Loucy (cell line): ENCODE data around the gene FZD1.

Source experiments
- H2AFZ ChIP-seq: fragments of 200-600 bp; sonication (generic); 2 replicates; pipeline ENCODE4 v1.6.0; 2016; ENCODE audit warnings: antibody characterized with exemption, mild to moderate bottlenecking, low read length, moderate library complexity
- H3F3A ChIP-seq: fragments of 200-600 bp; 2 replicates; pipeline ENCODE4 v1.6.0; 2016; ENCODE audit warnings: antibody characterized with exemption, low read depth, mild to moderate bottlenecking
- H3K27me3 ChIP-seq: fragments of 200-600 bp; sonication (generic); 2 replicates; pipeline ENCODE4 v1.6.1; 2014; ENCODE audit warnings: low read length, mild to moderate bottlenecking; ENCODE audit not compliant: insufficient read depth, poor library complexity, severe bottlenecking
- H3K36me3 ChIP-seq: fragments of 200-600 bp; sonication (generic); 2 replicates; pipeline ENCODE4 v1.6.1; 2016; ENCODE audit warnings: low read length; ENCODE audit not compliant: insufficient read depth
- H3K4me1 ChIP-seq: fragments of 200-600 bp; sonication (generic); 2 replicates; pipeline ENCODE4 v1.5.1; 2014; ENCODE audit warnings: low read length, mild to moderate bottlenecking; ENCODE audit not compliant: insufficient read depth, poor library complexity, severe bottlenecking
- H3K4me2 ChIP-seq: fragments of 200-600 bp; sonication (generic); 2 replicates; pipeline ENCODE4 v1.6.0; 2014; ENCODE audit warnings: antibody characterized with exemption, low read length, low read depth, mild to moderate bottlenecking; ENCODE audit not compliant: poor library complexity, severe bottlenecking
- H3K4me3 ChIP-seq: fragments of 200-600 bp; sonication (generic); 2 replicates; pipeline ENCODE4 v1.5.1; 2014; ENCODE audit warnings: low read length, mild to moderate bottlenecking, mixed read lengths; ENCODE audit not compliant: poor library complexity, severe bottlenecking
- H3K79me2 ChIP-seq: fragments of 200-600 bp; sonication (generic); 2 replicates; pipeline ENCODE4 v1.6.1; 2014; ENCODE audit warnings: low read length; ENCODE audit not compliant: insufficient read depth
- H3K9ac ChIP-seq: fragments of 200-600 bp; sonication (generic); 2 replicates; pipeline ENCODE4 v1.6.0; 2014; ENCODE audit warnings: mild to moderate bottlenecking, low read depth, low read length, moderate library complexity; ENCODE audit not compliant: poor library complexity, severe bottlenecking
- H3K9me2 ChIP-seq: fragments of 200-600 bp; sonication (generic); replicated peaks from 2 replicates; pipeline ENCODE4 v1.6.1; 2016; ENCODE audit warnings: low read depth, low read length, mixed read lengths
- H3K9me3 ChIP-seq: fragments of 200-600 bp; sonication (generic); 2 replicates; pipeline ENCODE4 v1.6.1; 2014; ENCODE audit warnings: mild to moderate bottlenecking, antibody characterized with exemption, low read length, low read depth; ENCODE audit not compliant: insufficient read depth
- H4K20me1 ChIP-seq: fragments of 200-600 bp; sonication (generic); 2 replicates; pipeline ENCODE4 v1.6.0; 2014; ENCODE audit warnings: antibody characterized with exemption, low read length, mild to moderate bottlenecking; ENCODE audit not compliant: insufficient read depth, poor library complexity, severe bottlenecking
- CTCF ChIP-seq: fragments of 200-600 bp; sonication (generic); conservative IDR thresholded peaks from 2 replicates; pipeline ENCODE4 v1.5.1; 2014; ENCODE audit warnings: mild to moderate bottlenecking, antibody characterized with exemption, low read length
- EZH2phosphoT487 ChIP-seq: fragments of 200-600 bp; IDR thresholded peaks from 2 replicates; pipeline ENCODE4 v1.6.1; 2018; ENCODE audit warnings: antibody characterized with exemption, mild to moderate bottlenecking, moderate library complexity, borderline replicate concordance

Gene FZD1

GRCh38 chr7:91293136-91293535, 28.9 kb downstream of the FZD1 start:
- Histone ChIP-seq H4K20me1 (no peaks in the 10 kb centered on the region), H3K79me2 (no peaks in the 10 kb centered on the region), H3K9ac (no peak overlapping the region), H3F3A (no peaks in the 10 kb centered on the region), H3K36me3 (no peaks in the 10 kb centered on the region), H3K27me3 (no peaks in the 10 kb centered on the region), H3K4me3 (no peak overlapping the region), H3K4me1 (no peaks in the 10 kb centered on the region), H2AFZ (no peak overlapping the region), H3K9me2 (no peaks in the 10 kb centered on the region), H3K9me3 (no peaks in the 10 kb centered on the region), H3K4me2 (no peak overlapping the region)
- no peak for TF ChIP-seq CTCF
- no peak for TF ChIP-seq EZH2phosphoT487

GRCh38 chr7:91293840-91294239, 29.6 kb downstream of the FZD1 start:
- Histone ChIP-seq H3K4me1 (no peaks in the 10 kb centered on the region), H3F3A (no peaks in the 10 kb centered on the region), H3K36me3 (no peaks in the 10 kb centered on the region), H3K79me2 (no peaks in the 10 kb centered on the region), H4K20me1 (no peaks in the 10 kb centered on the region), H3K4me2 (no peak overlapping the region), H3K9me2 (no peaks in the 10 kb centered on the region), H3K27me3 (no peaks in the 10 kb centered on the region), H3K9me3 (no peaks in the 10 kb centered on the region), H2AFZ (no peak overlapping the region), H3K4me3 (no peak overlapping the region), H3K9ac (no peak overlapping the region)
- TF ChIP-seq EZH2phosphoT487 (no peak), CTCF (no peak)

GRCh38 chr7:91294639-91295220, 30.5 kb downstream of the FZD1 start:
- TF ChIP-seq CTCF, result no peak
- TF ChIP-seq EZH2phosphoT487, result no peak
- no peaks in the 10 kb centered on the region for H3K4me1 ChIP-seq
- no peaks in the 10 kb centered on the region for H3K9me3 ChIP-seq
- no peak overlapping the region for H3K4me3 ChIP-seq
- H3F3A ChIP-seq, result no peaks in the 10 kb centered on the region
- H3K4me2 ChIP-seq, result no peak overlapping the region
- no peaks in the 10 kb centered on the region for H3K27me3 ChIP-seq
- no peak overlapping the region for H3K9ac ChIP-seq
- H3K9me2 ChIP-seq, result no peaks in the 10 kb centered on the region
- H2AFZ ChIP-seq, result no peak overlapping the region
- H3K79me2 ChIP-seq, result no peaks in the 10 kb centered on the region
- H3K36me3 ChIP-seq, result no peaks in the 10 kb centered on the region
- H4K20me1 ChIP-seq, result no peaks in the 10 kb centered on the region
